ENCODE data around the gene RBMY1J.
"Not testable (repeated sequence)": the region's sequence is repeated elsewhere in the genome, so short reads cannot be mapped to it uniquely, and the experiment has no call there.

The RBMY1J gene

GRCh38 chrY:22403110-22403509 is at the start of gene RBMY1J:
RBMY1J (plus strand) TSS chrY:22403410; CDS start chrY:22405448, 2,038 bp downstream.
- DNase-seq, result not testable (repeated sequence)

GRCh38 chrY:22367416-22367815 is 35.8 kb upstream of the RBMY1J start:
- DNase-seq, result no peak

- no peak for DNase-seq
Measured at GRCh38 chrY:22370623-22371022, 32.6 kb upstream of the RBMY1J start.

GRCh38 chrY:22373494-22373893 is 29.7 kb upstream of the RBMY1J start:
- no peak for DNase-seq

GRCh38 chrY:22444718-22445396 is 41.6 kb downstream of the RBMY1J start:
- not testable (repeated sequence) for DNase-seq

DNA sequence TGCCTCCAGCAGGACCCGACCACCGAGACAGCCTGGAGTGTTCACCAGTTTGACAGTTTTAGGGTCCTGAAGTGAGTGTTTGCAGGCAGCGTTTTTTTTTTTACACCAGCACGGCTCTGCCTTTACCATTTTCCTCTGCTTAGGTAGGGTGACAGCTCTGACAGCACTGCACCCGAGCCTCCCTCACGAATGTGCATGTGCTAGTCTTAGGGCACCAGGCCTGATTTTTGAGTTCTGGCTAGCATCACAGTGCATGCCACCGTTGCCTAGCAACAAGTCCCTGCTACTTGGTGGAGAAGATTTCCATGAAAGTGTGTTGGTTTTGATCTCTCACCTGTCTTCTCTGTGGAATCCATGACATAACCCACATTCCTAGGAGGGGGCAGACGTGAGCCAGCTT is 52.3 kb downstream of the RBMY1J start:
- DNase-seq, result not testable (repeated sequence)

GRCh38 chrY:22461962-22462361 is 58.8 kb downstream of the RBMY1J start:
- DNase-seq, result not testable (repeated sequence)
